GM23338 (cell line): ENCODE results near the gene CYP1A2. TPM values are rescaled to one million over a fixed set of nuclear protein-coding genes. Genes with fewer than 3 reads are reported as not detected.

ENCODE experiments used
- ATAC-seq: fragments of 200-7000 bp; cut with Tn5 transposase; 3 replicates; pipeline ENCODE4 v1.9.1; 2020
- DNase-seq: peaks from one replicate; pipeline ENCODE4 v3.0.0-alpha.2; 2015; ENCODE audit warnings: low spot score
- H2AFZ ChIP-seq: fragments of 200-600 bp; sonication (generic); 2 replicates; pipeline ENCODE4 v1.8.0; 2016; ENCODE audit warnings: antibody characterized with exemption, mild to moderate bottlenecking, moderate library complexity
- H3F3A ChIP-seq: fragments of 200-600 bp; sonication (generic); replicated peaks from 2 replicates; pipeline ENCODE4 v1.8.0; 2017; ENCODE audit warnings: antibody characterized with exemption, mixed run types, low read depth
- H3K27ac ChIP-seq: fragments of 200-600 bp; sonication (generic); 2 replicates; pipeline ENCODE4 v1.6.1; 2016; ENCODE audit warnings: low read depth
- H3K27me3 ChIP-seq: fragments of 200-600 bp; sonication (generic); 2 replicates; pipeline ENCODE4 v1.8.0; 2016; ENCODE audit warnings: mild to moderate bottlenecking, mixed run types, moderate library complexity; ENCODE audit not compliant: insufficient read depth
- H3K36me3 ChIP-seq: fragments of 200-600 bp; sonication (generic); 2 replicates; pipeline ENCODE4 v1.8.0; 2016; ENCODE audit warnings: mild to moderate bottlenecking; ENCODE audit not compliant: insufficient read depth
- H3K4me1 ChIP-seq: fragments of 200-600 bp; sonication (generic); 2 replicates; pipeline ENCODE4 v1.8.0; 2016; ENCODE audit warnings: mild to moderate bottlenecking, moderate library complexity; ENCODE audit not compliant: insufficient read depth
- H3K4me2 ChIP-seq: fragments of 200-600 bp; sonication (generic); 2 replicates; pipeline ENCODE4 v1.7.1; 2017; ENCODE audit warnings: mixed run types
- H3K4me3 ChIP-seq: fragments of 200-600 bp; sonication (generic); 2 replicates; pipeline ENCODE4 v1.6.1; 2016; ENCODE audit warnings: mixed run types
- H3K79me2 ChIP-seq: fragments of 200-600 bp; sonication (generic); replicated peaks from 2 replicates; pipeline ENCODE4 v1.8.0; 2017; ENCODE audit warnings: mild to moderate bottlenecking; ENCODE audit not compliant: insufficient read depth
- H3K9me2 ChIP-seq: fragments of 200-600 bp; sonication (generic); 2 replicates; pipeline ENCODE4 v1.8.0; 2017; ENCODE audit not compliant: insufficient read depth
- H4K20me1 ChIP-seq: fragments of 200-600 bp; sonication (generic); replicated peaks from 2 replicates; pipeline ENCODE4 v1.8.0; 2017; ENCODE audit warnings: mild to moderate bottlenecking; ENCODE audit not compliant: insufficient read depth
- H3K27ac Mint-ChIP-seq: 2 replicates; pipeline ENCODE4 v1.8.0; 2020; ENCODE audit warnings: inconsistent platforms, mild to moderate bottlenecking, moderate library complexity, mixed read lengths
- H3K27me3 Mint-ChIP-seq: 3 replicates; pipeline ENCODE4 v1.8.0; 2022; ENCODE audit warnings: low read depth, mild to moderate bottlenecking, moderate library complexity, mixed read lengths, inconsistent platforms; ENCODE audit not compliant: insufficient read depth, poor library complexity
- H3K36me3 Mint-ChIP-seq: 3 replicates; pipeline ENCODE4 v1.8.0; 2021; ENCODE audit warnings: low read depth, mild to moderate bottlenecking, inconsistent platforms, moderate library complexity, mixed read lengths
- H3K4me1 Mint-ChIP-seq: 3 replicates; pipeline ENCODE4 v1.8.0; 2020; ENCODE audit warnings: mild to moderate bottlenecking, inconsistent platforms, mixed read lengths
- H3K4me3 Mint-ChIP-seq: 3 replicates; pipeline ENCODE4 v1.8.0; 2021; ENCODE audit warnings: moderate library complexity, mild to moderate bottlenecking, inconsistent platforms, mixed read lengths
- H3K9me3 Mint-ChIP-seq: 3 replicates; pipeline ENCODE4 v1.8.0; 2020; ENCODE audit warnings: moderate library complexity, mild to moderate bottlenecking, inconsistent platforms, mixed read lengths
- CTCF ChIP-seq, 2 experiments: fragments of 200-600 bp in 1 of 2; sonication (generic) in 1 of 2; conservative IDR thresholded peaks; 2 replicates each; pipeline versions ENCODE4 v1.5.1 to v1.6.1; 2016 to 2017; ENCODE audit warnings: antibody characterized with exemption in 2 of 2, low read depth in 2 of 2, mild to moderate bottlenecking in 2 of 2, moderate library complexity in 1 of 2
- EZH2 ChIP-seq: fragments of 200-600 bp; sonication (generic); IDR thresholded peaks from one replicate; pipeline ENCODE4 v1.8.0; 2017; ENCODE audit warnings: antibody characterized with exemption, mild to moderate bottlenecking, low read depth; ENCODE audit not compliant: unreplicated experiment
- EZH2phosphoT487 ChIP-seq: fragments of 200-600 bp; sonication (generic); IDR thresholded peaks from one replicate; pipeline ENCODE4 v1.8.1; 2018; ENCODE audit warnings: antibody characterized with exemption; ENCODE audit not compliant: unreplicated experiment
- NANOG ChIP-seq: IDR thresholded peaks from 2 replicates; pipeline ENCODE4 v1.6.1; 2016; ENCODE audit warnings: antibody characterized with exemption, borderline replicate concordance
- ZNF114 ChIP-seq: fragments of 250-450 bp; sonication (Bioruptor Pico); IDR thresholded peaks from 2 replicates; pipeline ENCODE4 v1.5.0; 2020; ENCODE audit warnings: mild to moderate bottlenecking, moderate library complexity
- ZNF331 ChIP-seq: fragments of 250-450 bp; sonication (Bioruptor Pico); IDR thresholded peaks from 2 replicates; pipeline ENCODE4 v1.5.0; 2020; ENCODE audit warnings: low read depth, mild to moderate bottlenecking, moderate library complexity
- microRNA-seq: library from miRNA; unstranded; fragments of <30 nt; microRNA quantifications from one replicate; pipeline ENCODE4, GENCODE V29; 2017
- polyA plus RNA-seq: library from polyadenylated mRNA; unstranded; fragments of >200 nt; fragmentation: Nextera tagmentation; extraction: Ambion mirVana; gene quantifications from 2 replicates; pipeline ENCODE4 v1.2.1, GENCODE V29; 2016
- small RNA-seq: library from RNA; depleted of rRNA; stranded (forward); fragments of <200 nt; gene quantifications from one replicate; pipeline ENCODE3, GENCODE V24; 2014; ENCODE audit warnings: low replicate concordance
- total RNA-seq: library from RNA; depleted of rRNA; stranded (reverse); fragments of >200 nt; shearing (Covaris generic); gene quantifications from 2 replicates; pipeline ENCODE4 v1.2.3, GENCODE V29; 2014; rRNA removed
- TF ChIP-seq, protein P1 (sequence below): IDR thresholded peaks from one replicate; pipeline ENCODE4 v1.6.1; 2018; ENCODE audit warnings: antibody characterized with exemption; ENCODE audit not compliant: unreplicated experiment

CYP1A2 gene
- total and polyA plus RNA-seq, 2 experiments from 2014 or later: not detected

- TF ChIP-seq, protein P1, sequence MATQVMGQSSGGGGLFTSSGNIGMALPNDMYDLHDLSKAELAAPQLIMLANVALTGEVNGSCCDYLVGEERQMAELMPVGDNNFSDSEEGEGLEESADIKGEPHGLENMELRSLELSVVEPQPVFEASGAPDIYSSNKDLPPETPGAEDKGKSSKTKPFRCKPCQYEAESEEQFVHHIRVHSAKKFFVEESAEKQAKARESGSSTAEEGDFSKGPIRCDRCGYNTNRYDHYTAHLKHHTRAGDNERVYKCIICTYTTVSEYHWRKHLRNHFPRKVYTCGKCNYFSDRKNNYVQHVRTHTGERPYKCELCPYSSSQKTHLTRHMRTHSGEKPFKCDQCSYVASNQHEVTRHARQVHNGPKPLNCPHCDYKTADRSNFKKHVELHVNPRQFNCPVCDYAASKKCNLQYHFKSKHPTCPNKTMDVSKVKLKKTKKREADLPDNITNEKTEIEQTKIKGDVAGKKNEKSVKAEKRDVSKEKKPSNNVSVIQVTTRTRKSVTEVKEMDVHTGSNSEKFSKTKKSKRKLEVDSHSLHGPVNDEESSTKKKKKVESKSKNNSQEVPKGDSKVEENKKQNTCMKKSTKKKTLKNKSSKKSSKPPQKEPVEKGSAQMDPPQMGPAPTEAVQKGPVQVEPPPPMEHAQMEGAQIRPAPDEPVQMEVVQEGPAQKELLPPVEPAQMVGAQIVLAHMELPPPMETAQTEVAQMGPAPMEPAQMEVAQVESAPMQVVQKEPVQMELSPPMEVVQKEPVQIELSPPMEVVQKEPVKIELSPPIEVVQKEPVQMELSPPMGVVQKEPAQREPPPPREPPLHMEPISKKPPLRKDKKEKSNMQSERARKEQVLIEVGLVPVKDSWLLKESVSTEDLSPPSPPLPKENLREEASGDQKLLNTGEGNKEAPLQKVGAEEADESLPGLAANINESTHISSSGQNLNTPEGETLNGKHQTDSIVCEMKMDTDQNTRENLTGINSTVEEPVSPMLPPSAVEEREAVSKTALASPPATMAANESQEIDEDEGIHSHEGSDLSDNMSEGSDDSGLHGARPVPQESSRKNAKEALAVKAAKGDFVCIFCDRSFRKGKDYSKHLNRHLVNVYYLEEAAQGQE: no peak
- TF ChIP-seq EZH2phosphoT487 (no peak), NANOG (no peak), CTCF (conservative IDR thresholded peaks at IDR 0.05; ENCODE audit: low read depth in 2 of 2) (no peak), ZNF331 (CRISPR knock-in tag) (no peak)
Observed at GRCh38 chr15:74802862-74803447, 54.3 kb downstream of the CYP1A2 start (continued).

DNA sequence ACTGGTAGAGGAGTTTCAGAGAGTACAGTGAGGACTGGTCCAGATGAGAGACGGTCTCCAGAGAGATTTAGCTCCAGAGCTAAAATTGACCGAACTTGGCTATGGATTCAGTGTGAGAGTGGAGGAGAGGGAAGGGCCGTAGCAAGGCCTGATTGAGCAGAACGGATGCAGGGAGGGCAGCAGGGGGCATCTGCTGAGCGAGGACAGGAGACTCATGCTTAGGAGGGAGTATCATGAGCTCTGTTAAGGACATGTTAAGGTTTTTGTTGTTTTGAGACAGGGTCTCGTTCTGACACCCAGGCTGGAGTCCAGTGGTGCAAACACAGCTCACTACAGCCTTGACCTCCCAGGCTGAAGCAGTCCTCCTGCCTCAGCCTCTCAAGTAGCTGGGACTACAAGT lies 56.3 kb downstream of the CYP1A2 start:
- no peak overlapping the region for H3K4me2 ChIP-seq
- H3K27ac ChIP-seq: no peak overlapping the region
- H3K9me2 ChIP-seq: no peaks in the 10 kb centered on the region
- no peaks in the 10 kb centered on the region for H3K36me3 ChIP-seq
- no peak overlapping the region for H2AFZ ChIP-seq
- no peak overlapping the region for H3K27ac Mint-ChIP-seq
- peaks cover 19% of the 10 kb centered on the region for H3K36me3 Mint-ChIP-seq
- TF ChIP-seq EZH2 (no peak), ZNF114 (CRISPR knock-in tag) (no peak), CTCF (conservative IDR thresholded peaks at IDR 0.05; ENCODE audit: low read depth in 2 of 2) (0 out of 4 replicates have a peak, but pooled peaks of 1 of the 2 experiments have one; percentile 10)
- H3K4me1 Mint-ChIP-seq: peaks cover 17% of the 10 kb centered on the region; the same call in 2 of the 3 replicates
- H3K79me2 ChIP-seq: no peaks in the 10 kb centered on the region
- H3K27me3 Mint-ChIP-seq: peaks cover 3% of the 10 kb centered on the region
- no peak overlapping the region for H3K4me3 ChIP-seq
- H4K20me1 ChIP-seq: no peaks in the 10 kb centered on the region
- H3K27me3 ChIP-seq: no peaks in the 10 kb centered on the region
- no peaks in the 10 kb centered on the region for H3K9me3 Mint-ChIP-seq
- H3K4me3 Mint-ChIP-seq: no peak overlapping the region
- peaks cover 7% of the 10 kb centered on the region; the same call in 1 of the 2 replicates for H3K4me1 ChIP-seq
- no peak for ATAC-seq
- no peak for DNase-seq
- no peaks in the 10 kb centered on the region for H3F3A ChIP-seq

Small RNAs within 50 kb of the gene (microRNA-seq; reads per million reads assigned to microRNA genes)
- not detected for gene MIR4513

Small RNAs within 50 kb of the gene (small RNA-seq; reads per million reads assigned to genes)
- gene MIR4513: not detected

Other genes with a start within 250 kb of the CYP1A2 start
- 114 and 147 TPM in 2 replicates for gene ARID3B, start 207.6 kb upstream of the CYP1A2 start, total RNA-seq
- gene ARID3B, start 207.6 kb upstream of the CYP1A2 start, polyA plus RNA-seq: 65.5 and 72.8 TPM in 2 replicates
- 59.1 and 67.7 TPM in 2 replicates for gene CLK3, start 133.0 kb upstream of the CYP1A2 start, total RNA-seq
- 38.1 and 40.7 TPM in 2 replicates for gene CLK3, start 133.0 kb upstream of the CYP1A2 start, polyA plus RNA-seq
- 26.4 and 26.5 TPM in 2 replicates for gene EDC3, start 52.8 kb upstream of the CYP1A2 start, total RNA-seq
- 13.6 and 13.8 TPM in 2 replicates for gene EDC3, start 52.8 kb upstream of the CYP1A2 start, polyA plus RNA-seq
- gene CYP1A1, start 23.3 kb upstream of the CYP1A2 start, total RNA-seq: 0.50 and 1.4 TPM in 2 replicates
- 0.16 and 0.21 TPM in 2 replicates for gene CYP1A1, start 23.3 kb upstream of the CYP1A2 start, polyA plus RNA-seq
- gene CSK, start 33.2 kb downstream of the CYP1A2 start, total RNA-seq: 27.5 and 29.9 TPM in 2 replicates
- gene CSK, start 33.2 kb downstream of the CYP1A2 start, polyA plus RNA-seq: 13.6 and 16.5 TPM in 2 replicates
- gene LMAN1L, start 64.0 kb downstream of the CYP1A2 start, total RNA-seq: not detected in 2 replicates
- gene LMAN1L, start 64.0 kb downstream of the CYP1A2 start, polyA plus RNA-seq: not detected in 2 replicates
- gene CPLX3, start 77.8 kb downstream of the CYP1A2 start, total RNA-seq: 0.62 and 0.66 TPM in 2 replicates
- 0.21 TPM in 1 of 2 replicates, not detected in the other for gene CPLX3, start 77.8 kb downstream of the CYP1A2 start, polyA plus RNA-seq
- 32.6 and 35.4 TPM in 2 replicates for gene ULK3, start 94.3 kb downstream of the CYP1A2 start, total RNA-seq
- gene ULK3, start 94.3 kb downstream of the CYP1A2 start, polyA plus RNA-seq: 19.3 and 20.3 TPM in 2 replicates
- 51.3 and 64.9 TPM in 2 replicates for gene SCAMP2, start 124.5 kb downstream of the CYP1A2 start, total RNA-seq
- 34.7 and 35.8 TPM in 2 replicates for gene SCAMP2, start 124.5 kb downstream of the CYP1A2 start, polyA plus RNA-seq
- 67.5 and 74.2 TPM in 2 replicates for gene MPI, start 141.2 kb downstream of the CYP1A2 start, total RNA-seq
- gene MPI, start 141.2 kb downstream of the CYP1A2 start, polyA plus RNA-seq: 18.0 and 21.2 TPM in 2 replicates
- gene FAM219B, start 158.0 kb downstream of the CYP1A2 start, total RNA-seq: 53.1 and 61.4 TPM in 2 replicates
- gene FAM219B, start 158.0 kb downstream of the CYP1A2 start, polyA plus RNA-seq: 28.2 and 28.8 TPM in 2 replicates
- 190 and 292 TPM in 2 replicates for gene COX5A, start 189.2 kb downstream of the CYP1A2 start, total RNA-seq
- gene COX5A, start 189.2 kb downstream of the CYP1A2 start, polyA plus RNA-seq: 765 and 885 TPM in 2 replicates
- 15.8 and 18.8 TPM in 2 replicates for gene RPP25, start 207.9 kb downstream of the CYP1A2 start, total RNA-seq
- gene RPP25, start 207.9 kb downstream of the CYP1A2 start, polyA plus RNA-seq: 14.6 and 14.8 TPM in 2 replicates
- gene SCAMP5, start 246.7 kb downstream of the CYP1A2 start, total RNA-seq: 31.0 and 43.3 TPM in 2 replicates
- 12.8 and 12.9 TPM in 2 replicates for gene SCAMP5, start 246.7 kb downstream of the CYP1A2 start, polyA plus RNA-seq